ENCODE data around the gene DUSP18.

- TF ChIP-seq CTCF (IDR thresholded peaks at IDR 0.05) (no peak), POLR2A (IDR thresholded peaks at IDR 0.05) (no peak)
These were observed 14.2 kb upstream of the DUSP18 start for GRCh38 chr22:30681831-30682230.

All from lower leg skin (tissue), 3 donors.